Activated CD4-positive, alpha-beta T cell treated with anti-CD3 and anti-CD28 coated beads for 36 hours (primary cell): Measurements from ENCODE around the gene PANX2. TPM values are rescaled to one million over a fixed set of nuclear protein-coding genes. Genes with fewer than 3 reads are reported as not detected.

Source experiments
- total RNA-seq, 2 experiments: library from RNA; stranded (reverse); gene quantifications; one replicate each; pipeline ENCODE4 v1.2.3, GENCODE V29; 2021

PANX2 gene
- total RNA-seq, 2 experiments from 2014 or later = 2.2 to 2.7 TPM

Other genes starting within 250 kb of the PANX2 start
- 100 to 1,000 TPM; 127 to 165 TPM for gene PIM3, start 210.0 kb upstream of the PANX2 start, total RNA-seq
- under 1 TPM; 0.16 TPM for gene IL17REL, start 158.0 kb upstream of the PANX2 start, total RNA-seq
- gene TTLL8, start 112.4 kb upstream of the PANX2 start, total RNA-seq = not detected
- gene MLC1, start 85.3 kb upstream of the PANX2 start, total RNA-seq = not detected
- under 1 TPM in 1 of 2 experiments, not detected in 1; 0.11 TPM for gene MOV10L1, start 80.7 kb upstream of the PANX2 start, total RNA-seq
- 10 to 100 TPM; 60.7 to 74.5 TPM for gene TRABD, start 15.2 kb downstream of the PANX2 start, total RNA-seq
- 10 to 100 TPM; 14.4 to 18.3 TPM for gene SELENOO, start 30.3 kb downstream of the PANX2 start, total RNA-seq
- gene TUBGCP6, start 74.3 kb downstream of the PANX2 start, total RNA-seq = 10 to 100 TPM; 42.2 to 49.2 TPM
- gene HDAC10, start 80.5 kb downstream of the PANX2 start, total RNA-seq = 10 to 100 TPM; 33.5 to 41.5 TPM
- gene MAPK12, start 91.0 kb downstream of the PANX2 start, total RNA-seq = 1 to 10 TPM; 5.4 to 8.1 TPM
- gene MAPK11, start 99.6 kb downstream of the PANX2 start, total RNA-seq = 10 to 100 TPM; 11.6 to 13.6 TPM
- gene PLXNB2, start 136.9 kb downstream of the PANX2 start, total RNA-seq = 1 to 10 TPM; 5.5 to 6.3 TPM
- gene DENND6B, start 156.3 kb downstream of the PANX2 start, total RNA-seq = 1 to 10 TPM; 2.8 TPM
- gene PPP6R2, start 172.6 kb downstream of the PANX2 start, total RNA-seq = 10 to 100 TPM; 37.3 to 39.5 TPM